HFFc6 (cell line): Measurements from ENCODE around the gene KASH5. TPM values are rescaled to one million over a fixed set of nuclear protein-coding genes. Genes with fewer than 3 reads are reported as not detected.
A peak's percentile ranks its signal among the peaks of the same experiment; 100 is the strongest.
"Not testable (repeated sequence)": the region's sequence is repeated elsewhere in the genome, so short reads cannot be mapped to it uniquely, and the experiment has no call there.

Source experiments
- DNase-seq: peaks from one replicate; pipeline ENCODE4 v3.0.0-alpha.2; 2018
- H3K27ac Mint-ChIP-seq: 2 replicates; pipeline ENCODE4 v1.8.0; 2020; ENCODE audit warnings: mild to moderate bottlenecking, mixed read lengths
- H3K27me3 Mint-ChIP-seq: 2 replicates; pipeline ENCODE4 v1.8.0; 2021; ENCODE audit warnings: mild to moderate bottlenecking, moderate library complexity, mixed read lengths; ENCODE audit not compliant: insufficient read depth
- H3K36me3 Mint-ChIP-seq: 2 replicates; pipeline ENCODE4 v1.8.0; 2021; ENCODE audit warnings: low read depth, mixed read lengths
- H3K4me1 Mint-ChIP-seq: 2 replicates; pipeline ENCODE4 v1.8.0; 2020; ENCODE audit warnings: low read depth, mixed read lengths
- H3K4me3 Mint-ChIP-seq: 2 replicates; pipeline ENCODE4 v1.8.0; 2020; ENCODE audit warnings: mild to moderate bottlenecking, moderate library complexity, mixed read lengths
- H3K9me3 Mint-ChIP-seq: 2 replicates; pipeline ENCODE4 v1.8.0; 2020; ENCODE audit warnings: mild to moderate bottlenecking, mixed read lengths
- CTCF ChIP-seq: fragments of 200-600 bp; sonication (generic); IDR thresholded peaks from 2 replicates; pipeline ENCODE4 v1.5.0; 2021; ENCODE audit warnings: antibody characterized with exemption, mild to moderate bottlenecking
- total RNA-seq, 6 experiments: library from RNA; stranded (reverse); fragmentation: NEBNext Ultra II Directional; extraction: Animal tissue kit (Norgen Biotek cat#: 25700); gene quantifications; 2 replicates in 1 of 6; 3 replicates in 5 of 6; pipeline ENCODE4 v1.2.3, GENCODE V29; 2021

KASH5 gene
- total RNA-seq, 6 experiments from 2014 or later = not detected

DNA sequence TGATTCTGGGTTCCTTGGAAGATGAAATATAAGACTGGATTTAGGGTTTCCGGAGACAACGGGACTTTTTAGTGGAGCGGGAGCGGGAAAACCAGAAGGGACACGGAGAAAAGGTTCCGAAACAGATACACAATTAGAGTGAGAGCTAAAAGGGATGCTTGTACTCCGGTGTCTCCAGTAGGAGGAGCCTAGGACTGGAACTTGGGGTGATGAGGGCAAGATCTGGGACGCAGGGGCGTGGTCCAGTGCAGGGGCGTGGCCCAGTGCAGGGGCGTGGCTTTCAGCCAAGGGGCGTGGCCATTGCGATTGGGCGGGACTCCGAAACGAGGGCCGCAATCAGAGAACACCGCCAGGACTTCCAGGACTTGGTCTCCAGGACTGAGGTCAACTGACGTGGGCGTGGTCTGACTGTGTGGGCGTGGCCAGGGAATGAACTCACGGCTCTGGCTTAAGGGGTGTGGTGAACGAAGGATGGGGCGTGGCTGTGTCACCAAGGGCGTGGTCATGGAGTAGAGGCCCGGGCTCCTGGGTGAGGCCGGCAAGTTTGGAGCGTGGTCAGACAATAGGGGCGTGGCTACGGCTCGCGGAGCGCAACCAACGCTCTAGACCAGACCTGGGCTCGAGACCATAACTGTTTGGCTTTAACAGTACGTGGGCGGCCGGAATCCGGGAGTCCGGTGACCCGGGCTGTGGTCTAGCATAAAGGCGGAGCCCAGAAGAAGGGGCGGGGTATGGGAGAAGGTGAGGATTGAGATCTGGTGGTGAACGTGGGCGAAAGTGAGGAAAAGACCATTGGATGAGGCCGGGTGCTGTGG lies 24.6 kb upstream of the KASH5 start, which contains the start of gene DKKL1:
Gene DKKL1, plus strand, starts transcription at position 610 of the 815 bp plus-strand sequence. Its CDS starts 122 bp downstream, at position 732.
- Mint-ChIP-seq H3K4me1 (peaks cover 18% of the 10 kb centered on the region), H3K9me3 (no peaks in the 10 kb centered on the region), H3K36me3 (peaks cover under 1% of the 10 kb centered on the region; the same call in 1 of the 2 replicates), H3K27ac (no peak within 1 kb of the TSS), H3K4me3 (no peak within 1 kb of the TSS), H3K27me3 (peaks cover 7% of the 10 kb centered on the region)
- TF ChIP-seq CTCF = peak; percentile 47; the same call in 1 of the 2 replicates
- DNase-seq = peak; percentile 99

DNA sequence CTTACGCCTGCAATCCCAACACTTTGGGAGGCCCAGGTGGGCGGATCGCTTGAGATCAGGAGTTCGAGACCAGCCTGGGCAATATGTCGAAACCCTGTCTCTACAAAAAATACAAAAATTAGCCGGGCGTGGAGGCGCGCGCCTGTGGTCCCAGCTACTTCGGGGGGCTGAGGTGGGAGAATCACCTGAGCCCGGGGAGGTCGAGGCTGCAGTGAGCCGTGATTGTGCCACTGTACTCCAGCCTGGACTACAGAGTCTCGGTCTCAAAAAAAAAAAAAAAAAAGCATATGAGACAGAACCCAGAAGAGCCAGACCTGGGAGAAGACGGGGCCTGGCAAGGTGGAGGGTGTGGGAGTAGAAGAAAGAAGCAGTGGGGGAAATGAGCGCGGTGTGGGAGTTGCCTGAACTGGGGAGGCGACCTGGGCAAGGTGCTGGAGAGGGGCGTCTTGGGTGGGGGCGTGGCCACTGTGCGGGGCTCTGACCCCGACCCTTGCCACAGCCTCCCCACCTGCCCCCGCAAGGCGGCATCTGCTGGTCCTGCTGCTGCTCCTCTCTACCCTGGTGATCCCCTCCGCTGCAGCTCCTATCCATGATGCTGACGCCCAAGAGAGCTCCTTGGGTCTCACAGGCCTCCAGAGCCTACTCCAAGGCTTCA lies 23.8 kb upstream of the KASH5 start:
- Mint-ChIP-seq H3K27ac (no peak overlapping the region), H3K36me3 (peaks cover 5% of the 10 kb centered on the region; the same call in 1 of the 2 replicates), H3K4me1 (peaks cover 18% of the 10 kb centered on the region), H3K27me3 (peaks cover 7% of the 10 kb centered on the region), H3K4me3 (no peak overlapping the region), H3K9me3 (peaks cover 6% of the 10 kb centered on the region)
- DNase-seq = no peak
- TF ChIP-seq CTCF = no peak

DNA sequence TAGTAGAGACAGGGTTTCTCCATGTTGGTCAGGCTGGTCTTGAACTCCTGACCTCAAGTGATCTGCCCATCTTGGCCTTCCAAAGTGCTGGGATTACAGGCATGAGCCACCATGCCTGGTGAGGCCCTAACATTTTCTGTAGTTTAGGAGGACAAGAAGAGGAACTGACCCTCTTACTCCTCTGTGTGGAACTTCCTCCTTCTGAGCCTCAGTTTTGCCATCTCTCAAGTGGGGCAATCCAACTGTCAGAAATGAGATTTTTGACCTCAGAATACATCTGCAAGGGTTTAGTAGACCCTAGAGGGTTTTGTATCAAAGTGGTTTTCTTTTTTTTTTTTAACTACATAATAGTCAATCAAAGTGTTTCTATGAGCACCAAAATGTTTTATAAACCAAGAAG lies 21.9 kb upstream of the KASH5 start:
- no peak for TF ChIP-seq CTCF
- H3K9me3 Mint-ChIP-seq = peaks cover 24% of the 10 kb centered on the region
- H3K4me1 Mint-ChIP-seq = peaks cover 7% of the 10 kb centered on the region
- H3K4me3 Mint-ChIP-seq = no peak overlapping the region
- no peak overlapping the region for H3K27ac Mint-ChIP-seq
- H3K27me3 Mint-ChIP-seq = peaks cover 12% of the 10 kb centered on the region
- peaks cover 9% of the 10 kb centered on the region for H3K36me3 Mint-ChIP-seq
- DNase-seq = no peak

DNA sequence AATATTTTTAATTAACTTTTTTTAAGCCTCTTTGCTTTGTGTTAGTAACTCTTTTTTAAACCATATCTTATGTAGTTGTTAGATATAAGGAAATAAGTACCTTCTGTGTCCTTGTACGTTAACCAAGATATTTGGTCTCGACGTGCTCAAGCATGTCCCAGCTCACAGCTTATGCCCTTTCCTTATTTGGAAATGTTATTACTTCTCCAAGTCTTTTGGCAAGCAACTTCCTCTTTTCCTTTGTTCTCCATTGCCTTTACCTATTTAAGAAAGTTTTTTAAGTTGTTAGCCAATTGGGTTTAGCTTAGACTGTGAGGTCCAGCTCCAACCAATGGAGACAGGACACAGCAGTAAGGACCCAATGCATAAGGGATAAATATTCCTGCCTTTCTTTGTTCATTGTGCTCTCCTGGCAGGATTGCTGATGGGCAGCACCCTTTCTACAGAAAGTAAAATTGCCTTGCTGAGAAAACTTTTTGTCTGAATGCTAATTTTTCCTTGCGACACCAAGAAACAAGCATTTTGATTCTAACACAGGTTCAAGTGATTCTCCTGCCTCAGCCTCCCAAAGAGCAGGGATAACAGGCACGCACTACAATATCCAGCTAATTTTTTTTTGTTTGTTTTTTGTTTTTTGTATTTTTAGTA lies 19.2 kb upstream of the KASH5 start:
- Mint-ChIP-seq H3K9me3 (peaks cover 24% of the 10 kb centered on the region), H3K36me3 (peaks cover 9% of the 10 kb centered on the region), H3K27ac (no peak overlapping the region), H3K4me3 (no peak overlapping the region), H3K27me3 (peaks cover 16% of the 10 kb centered on the region), H3K4me1 (no peaks in the 10 kb centered on the region)
- no peak for DNase-seq
- TF ChIP-seq CTCF = no peak

GRCh38 chr19:49371184-49371583 lies 16.9 kb upstream of the KASH5 start:
- no peak for DNase-seq
- peaks cover 9% of the 10 kb centered on the region for H3K36me3 Mint-ChIP-seq
- peaks cover 24% of the 10 kb centered on the region for H3K9me3 Mint-ChIP-seq
- no peaks in the 10 kb centered on the region for H3K4me1 Mint-ChIP-seq
- H3K27me3 Mint-ChIP-seq = peaks cover 24% of the 10 kb centered on the region
- H3K4me3 Mint-ChIP-seq = no peak overlapping the region
- TF ChIP-seq CTCF = no peak
- no peak overlapping the region for H3K27ac Mint-ChIP-seq

DNA sequence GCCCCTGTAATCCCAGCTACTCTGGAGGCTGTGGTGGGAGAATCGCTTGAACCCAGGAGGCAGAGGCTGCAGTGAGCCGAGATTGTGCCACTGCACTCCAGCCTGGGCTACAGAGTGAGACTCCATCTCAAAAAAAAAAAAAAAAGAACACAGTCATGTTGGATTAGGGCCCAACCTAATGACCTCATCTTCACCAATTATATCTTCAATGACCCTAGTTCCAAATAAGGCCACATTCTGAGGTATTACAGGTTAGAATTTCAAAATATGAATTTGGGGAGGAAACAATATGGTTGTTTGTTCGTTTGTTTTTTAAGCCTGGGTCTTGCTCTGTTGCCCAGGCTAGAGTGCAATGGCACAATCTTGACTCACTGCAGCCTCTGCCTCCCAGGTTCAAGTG lies 14.9 kb upstream of the KASH5 start:
- H3K36me3 Mint-ChIP-seq = not testable (repeated sequence)

More for the DNA sequence above, 14.9 kb upstream of the KASH5 start:
- H3K27ac Mint-ChIP-seq, DNase-seq, H3K4me1 Mint-ChIP-seq, H3K4me3 Mint-ChIP-seq: not testable (repeated sequence)
- Mint-ChIP-seq H3K27me3 (peaks cover 30% of the 10 kb centered on the region), H3K9me3 (peaks cover 24% of the 10 kb centered on the region)
